ENCODE results near the gene ABI3BP.

Gene ABI3BP

DNA sequence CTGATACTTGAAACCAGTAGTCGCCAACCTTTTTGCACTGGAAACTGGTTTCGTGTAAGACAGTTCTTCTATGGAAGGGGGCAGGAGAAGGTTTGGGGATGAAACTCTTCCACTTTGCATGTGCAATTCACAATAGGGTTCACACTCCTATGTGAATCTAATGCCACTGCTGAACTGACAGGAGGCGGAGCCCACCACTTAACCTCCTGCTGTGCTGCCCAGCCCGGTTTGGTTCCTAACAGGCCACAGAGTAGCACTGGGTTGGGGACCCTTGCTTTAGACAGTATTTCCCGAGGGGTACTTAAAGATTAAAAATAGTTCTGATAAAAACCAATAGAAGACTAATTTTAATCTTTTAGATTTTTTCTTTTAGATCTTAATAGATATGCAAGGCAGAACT is 272.8 kb downstream of the ABI3BP start:
- no peak for TF ChIP-seq CTCF (IDR thresholded peaks at IDR 0.05; ENCODE audit: control insufficient read depth, extremely low read depth, insufficient read depth)
- DNase-seq (ENCODE audit: low read depth) = no peak
- no peak overlapping the region for H3K4me3 ChIP-seq (ENCODE audit: low read depth, low read length)

DNA sequence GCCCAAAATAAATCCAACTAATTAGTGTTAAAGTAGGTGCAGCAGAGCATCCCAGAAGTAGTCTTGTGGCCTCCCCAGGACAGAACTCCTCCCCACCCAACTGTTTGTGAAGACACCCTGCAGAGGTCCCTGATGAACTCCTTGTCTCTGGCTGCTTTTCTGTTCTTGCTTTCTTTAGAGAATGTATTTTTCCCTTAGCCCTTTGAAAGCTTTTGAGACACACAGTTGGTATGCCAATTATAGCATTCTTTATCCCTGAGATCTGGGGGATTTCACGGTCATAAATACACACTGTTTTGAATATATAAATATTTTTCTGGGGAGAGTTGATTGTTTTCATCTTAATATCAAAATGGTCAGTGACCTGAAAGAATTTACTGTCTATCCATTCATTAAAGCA is 274.1 kb downstream of the ABI3BP start:
- H3K4me3 ChIP-seq (ENCODE audit: low read depth, low read length) = no peak overlapping the region
- TF ChIP-seq CTCF (IDR thresholded peaks at IDR 0.05; ENCODE audit: control insufficient read depth, extremely low read depth, insufficient read depth) = no peak
- no peak for DNase-seq (ENCODE audit: low read depth)

DNA sequence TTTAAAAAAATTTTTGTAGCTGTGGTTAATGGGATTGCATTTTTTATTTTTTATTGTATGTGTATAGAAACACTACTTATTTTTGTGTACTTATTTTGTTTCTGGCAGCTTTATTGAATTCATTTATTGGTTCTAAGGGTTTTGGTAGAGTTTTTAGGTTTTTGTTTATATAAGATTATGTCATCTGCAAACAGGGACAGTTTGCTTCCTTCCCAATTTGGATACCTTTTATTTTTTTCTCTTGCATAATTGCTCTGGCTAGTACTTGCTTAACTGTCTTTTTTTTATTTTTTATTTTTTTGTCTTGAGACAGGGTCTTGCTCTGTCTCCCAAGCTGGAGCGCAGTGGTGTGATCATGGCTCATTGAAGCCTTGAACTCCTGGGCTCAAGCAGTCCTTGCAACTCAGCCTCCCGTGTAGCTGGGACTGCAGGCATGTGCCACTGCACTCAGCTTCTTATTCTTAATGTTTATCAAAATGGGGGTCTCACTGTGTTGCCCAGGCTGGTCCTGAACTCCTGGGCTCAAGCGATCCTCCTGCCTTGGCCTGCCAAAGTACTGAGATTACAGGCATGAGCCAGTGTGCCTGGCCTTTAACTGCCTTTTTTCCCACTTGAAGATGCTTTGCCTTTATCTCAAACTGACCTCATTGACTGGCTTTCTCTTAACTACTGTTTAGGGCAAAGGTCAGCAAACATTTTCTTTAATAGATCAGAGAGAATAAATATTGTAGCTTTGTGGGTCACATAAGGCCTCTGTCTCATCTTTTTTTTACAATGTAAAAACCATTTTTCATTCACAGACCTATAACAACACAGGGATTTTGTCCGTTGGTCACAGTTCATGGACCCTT is 275.4 kb downstream of the ABI3BP start:
- no peak for DNase-seq (ENCODE audit: low read depth)
- TF ChIP-seq CTCF (IDR thresholded peaks at IDR 0.05; ENCODE audit: control insufficient read depth, extremely low read depth, insufficient read depth) = no peak
- peak overlapping the region; percentile 17; the same call in 1 of the 2 replicates for H3K4me3 ChIP-seq (ENCODE audit: low read depth, low read length)

DNA sequence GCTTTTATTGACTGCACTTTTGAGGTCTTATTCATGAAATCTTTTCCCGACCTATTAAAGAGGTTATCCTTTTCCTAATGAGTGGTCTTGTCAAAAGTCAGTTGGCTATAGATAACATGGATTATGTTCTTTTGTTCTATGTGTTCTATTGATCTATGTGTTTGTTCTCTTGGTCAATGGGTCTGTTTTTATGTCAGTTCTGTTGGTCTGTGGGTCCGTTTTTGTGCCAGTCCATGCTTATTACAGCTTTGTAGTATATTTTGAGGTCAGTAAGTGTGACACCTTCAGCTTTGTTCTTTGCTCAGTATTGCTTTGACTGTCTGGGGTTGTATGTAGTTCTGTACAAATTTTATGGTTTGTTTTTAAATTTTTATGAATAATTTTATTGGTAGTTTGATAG is 276.2 kb downstream of the ABI3BP start:
- no peak for TF ChIP-seq CTCF (IDR thresholded peaks at IDR 0.05; ENCODE audit: control insufficient read depth, extremely low read depth, insufficient read depth)
- DNase-seq (ENCODE audit: low read depth) = no peak
- H3K4me3 ChIP-seq (ENCODE audit: low read depth, low read length) = no peak overlapping the region

DNA sequence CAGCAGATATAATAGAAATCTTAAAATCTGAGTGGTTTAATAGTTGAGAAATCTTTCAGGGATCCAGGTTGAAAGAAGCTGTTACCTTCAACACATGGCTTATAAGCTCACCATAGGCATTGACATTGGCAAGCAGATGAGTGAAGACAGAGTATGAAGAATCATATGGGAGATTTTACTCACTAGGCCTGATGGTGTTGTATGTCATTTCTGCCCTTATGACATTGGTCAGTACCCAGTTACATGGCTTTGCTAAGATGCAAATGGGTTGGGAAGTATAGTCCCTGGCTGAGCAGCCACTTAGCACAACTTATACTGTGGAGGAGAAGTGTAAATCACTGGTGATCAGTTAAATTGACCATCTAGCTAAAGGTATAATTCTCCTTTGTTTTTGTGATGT is 278.0 kb downstream of the ABI3BP start:
- no peak for TF ChIP-seq CTCF (IDR thresholded peaks at IDR 0.05; ENCODE audit: control insufficient read depth, extremely low read depth, insufficient read depth)
- no peak overlapping the region for H3K4me3 ChIP-seq (ENCODE audit: low read depth, low read length)
- DNase-seq (ENCODE audit: low read depth) = no peak

GRCh38 chr3:100710261-100710968 is 282.8 kb downstream of the ABI3BP start:
- peak overlapping the region; percentile 79 for H3K4me3 ChIP-seq (ENCODE audit: low read depth, low read length)
- TF ChIP-seq CTCF (IDR thresholded peaks at IDR 0.05; ENCODE audit: control insufficient read depth, extremely low read depth, insufficient read depth) = peak; percentile 17; the same call in 1 of the 2 replicates
- no peak for DNase-seq (ENCODE audit: low read depth)
